GM12878 (cell line): Measurements from ENCODE around the gene SECISBP2. TPM values are rescaled to one million over a fixed set of nuclear protein-coding genes. Genes with fewer than 3 reads are reported as not detected.

Source experiments
- ATAC-seq: fragments of 200-7000 bp; cut with Tn5 transposase; 3 replicates; pipeline ENCODE4 v1.9.1; 2020; ENCODE audit warnings: mild to moderate bottlenecking, moderate library complexity
- BruUV-seq: library from RNA; stranded (reverse); fragments of 400-500 nt; replicated peaks from 2 replicates; lab custom pipeline; 2021; lab: Mats Ljungman, UMichigan
- CTCF ChIA-PET: fragments of 300-600 bp; sonication (Branson Sonifier 250); formaldehyde crosslinking; extraction: SDS; loops from one replicate; lab custom pipeline; 2021; ENCODE audit warnings: inconsistent platforms; lab: Yijun Ruan, JAX
- POLR2A ChIA-PET: fragments of 350-600 bp; formaldehyde crosslinking; extraction: SDS; loops from one replicate; lab custom pipeline; 2021; ENCODE audit warnings: inconsistent platforms; lab: Charles Lee
- RAD21 ChIA-PET: fragments of 300-600 bp; sonication (Branson Sonifier 250); formaldehyde crosslinking; loops from one replicate; lab custom pipeline; 2023; ENCODE audit warnings: antibody characterized with exemption; ENCODE audit not compliant: unreplicated experiment; lab: Charles Lee
- SMC1A ChIA-PET: fragments of 300-600 bp; sonication (Branson Sonifier 250); formaldehyde crosslinking; loops from one replicate; lab custom pipeline; 2023; ENCODE audit not compliant: unreplicated experiment, uncharacterized antibody; lab: Charles Lee
- DNase-seq: peaks from one replicate; pipeline ENCODE4 v3.0.0-alpha.2; 2011; ENCODE audit warnings: low read depth, low spot score
- FAIRE-seq: peaks from 3 replicates; lab custom pipeline; 2011; peaks lifted over from hg19 to GRCh38; lab: Jason Lieb, UNC
- H2AFZ ChIP-seq: 2 replicates; pipeline ENCODE4 v1.6.0; 2011; ENCODE audit warnings: low read depth, low read length, control low read depth; ENCODE audit not compliant: control insufficient read depth
- H3K27ac ChIP-seq: 2 replicates; pipeline ENCODE4 v1.5.1; 2011; ENCODE audit warnings: control low read depth; ENCODE audit not compliant: control insufficient read depth, insufficient read depth
- H3K27me3 ChIP-seq, 2 experiments: replicated peaks in 1 of 2; 2 replicates each; pipeline versions ENCODE4 v1.6.0 to v1.6.1; 2011; ENCODE audit warnings: low read length in 1 of 2; ENCODE audit not compliant: control insufficient read depth in 2 of 2, insufficient read depth in 2 of 2
- H3K36me3 ChIP-seq, 2 experiments: 2 replicates each; pipeline ENCODE4 v1.5.1; 2011; ENCODE audit warnings: low read length in 1 of 2; ENCODE audit not compliant: control insufficient read depth in 2 of 2, insufficient read depth in 2 of 2
- H3K4me1 ChIP-seq: 2 replicates; pipeline ENCODE4 v1.6.1; 2011; ENCODE audit warnings: mild to moderate bottlenecking, low read length, moderate library complexity, mixed read lengths; ENCODE audit not compliant: control insufficient read depth, insufficient read depth
- H3K4me2 ChIP-seq: 2 replicates; pipeline ENCODE4 v1.6.0; 2011; ENCODE audit warnings: control low read depth; ENCODE audit not compliant: control insufficient read depth, insufficient read depth
- H3K4me3 ChIP-seq: fragments of 200-600 bp; sonication (generic); 2 replicates; pipeline ENCODE4 v1.5.1; 2016
- H3K79me2 ChIP-seq: 2 replicates; pipeline ENCODE4 v1.6.0; 2011; ENCODE audit warnings: low read length; ENCODE audit not compliant: control insufficient read depth, insufficient read depth
- H3K9ac ChIP-seq: 2 replicates; pipeline ENCODE4 v1.8.0; 2011; ENCODE audit warnings: low read length, control low read depth, mixed read lengths; ENCODE audit not compliant: control insufficient read depth, insufficient read depth
- H3K9me3 ChIP-seq: replicated peaks from 3 replicates; pipeline ENCODE4 v1.5.1; 2011; ENCODE audit warnings: mild to moderate bottlenecking, low read length; ENCODE audit not compliant: control insufficient read depth, insufficient read depth
- H4K20me1 ChIP-seq: 2 replicates; pipeline ENCODE4 v1.6.0; 2011; ENCODE audit not compliant: control insufficient read depth, insufficient read depth
- CBX3 ChIP-seq: fragments of 200-600 bp; sonication (generic); IDR thresholded peaks from 2 replicates; pipeline ENCODE4 v1.6.1; 2016; ENCODE audit warnings: low read depth, borderline replicate concordance
- RAD21 ChIP-seq: IDR thresholded peaks from 2 replicates; pipeline ENCODE4 v1.6.1; 2011; ENCODE audit warnings: mild to moderate bottlenecking, low read depth, low read length, moderate library complexity; ENCODE audit not compliant: insufficient read depth
- SMC3 ChIP-seq: IDR thresholded peaks from 2 replicates; pipeline ENCODE4 v1.6.1; 2011; ENCODE audit warnings: low read length, improper control_type of control experiment, borderline replicate concordance
- WGBS: methylation state at CpG from one replicate; pipeline ENCODE4 v1.1.6; 2016; ENCODE audit warnings: low lambda C conversion rate; ENCODE audit not compliant: insufficient replicate concordance, insufficient coverage; ENCODE audit errors: missing lambda C conversion rate; 5-methylcytosine and 5-hydroxymethylcytosine counted together
- in situ Hi-C: fragments of 300-500 bp; cut with MboI; formaldehyde crosslinking; loops from 9 replicates; pipeline ENCODE4 v1.14.3; 2018; ENCODE audit warnings: mixed read lengths
- intact Hi-C: fragments of 100-400 bp; cut with micrococcal nuclease; formaldehyde crosslinking; loops from one replicate; pipeline ENCODE4 v1.14.2; 2022; ENCODE audit not compliant: unreplicated experiment
- polyA plus RNA-seq, 11 experiments: library from polyadenylated mRNA; depleted of rRNA in 4 of 11; unstranded in 6 of 11; stranded (reverse) in 5 of 11; fragments of >200 nt; fragmentation: Nextera tagmentation in 4 of 11; fragmentation: Illumina TruSeq in 1 of 11; extraction: Ambion mirVana in 4 of 11; extraction: Trizol in 1 of 11; gene quantifications; 1 replicate in 1 of 11; 2 replicates in 10 of 11; pipeline versions ENCODE4 v1.2.1 to v1.2.3, GENCODE V29; 2011 to 2016; ENCODE audit warnings: inconsistent platforms in 2 of 11, missing spikeins in 2 of 11, low read depth in 1 of 11
- total RNA-seq, 4 experiments: library from RNA; depleted of rRNA in 3 of 4; stranded (reverse); fragments of >200 nt in 3 of 4; fragmentation: Illumina TruSeq in 1 of 4; extraction: Trizol in 1 of 4; gene quantifications; 2 replicates each; pipeline versions ENCODE4 v1.2.1 to v1.2.3, GENCODE V29; 2013 to 2021
- TF ChIP-seq, protein P1 (sequence below), 3 experiments: IDR thresholded peaks in 2 of 3; conservative IDR thresholded peaks in 1 of 3; 2 replicates each; pipeline ENCODE4 v1.5.1; 2011; ENCODE audit warnings: low read depth in 3 of 3, low read length in 3 of 3, mild to moderate bottlenecking in 3 of 3, control low read depth in 2 of 3, moderate library complexity in 2 of 3, inconsistent platforms in 1 of 3, mixed read lengths in 1 of 3; ENCODE audit not compliant: control insufficient read depth in 2 of 3, insufficient read depth in 1 of 3; ENCODE audit errors: extremely low read depth in 1 of 3

The SECISBP2 gene
- total and polyA plus RNA-seq, 10 of the 15 experiments (the other 5 are each of a cell fraction or from before 2014, with no cell fraction given), result 4.6 to 50.5 (median 31.9) TPM

- CTCF ChIA-PET, result interaction anchor here (0.6 to 1.7 kb wide), 17 partner anchors 9 to 1595 kb away, joined by 3 to 9 read pairs (median 3); no protein-coding TSS in a partner anchor
- SMC1A ChIA-PET, result interaction anchor here (1.4 kb wide), 2 partner anchors 270 to 679 kb away, joined by 3 to 4 read pairs; no protein-coding TSS in a partner anchor
- Histone ChIP-seq H3K36me3 (no peaks in the 10 kb centered on the region), H3K27me3 (no peaks in the 10 kb centered on the region), H3K79me2 (no peaks in the 10 kb centered on the region), H3K4me2 (no peak overlapping the region), H3K27ac (no peak overlapping the region), H2AFZ (no peak overlapping the region), H3K4me1 (peaks cover 3% of the 10 kb centered on the region; the same call in 1 of the 2 replicates), H4K20me1 (no peaks in the 10 kb centered on the region), H3K9ac (no peak overlapping the region), H3K4me3 (no peak overlapping the region), H3K9me3 (peaks cover 1% of the 10 kb centered on the region; the same call in 1 of the 3 replicates)
- TF ChIP-seq, protein P1, sequence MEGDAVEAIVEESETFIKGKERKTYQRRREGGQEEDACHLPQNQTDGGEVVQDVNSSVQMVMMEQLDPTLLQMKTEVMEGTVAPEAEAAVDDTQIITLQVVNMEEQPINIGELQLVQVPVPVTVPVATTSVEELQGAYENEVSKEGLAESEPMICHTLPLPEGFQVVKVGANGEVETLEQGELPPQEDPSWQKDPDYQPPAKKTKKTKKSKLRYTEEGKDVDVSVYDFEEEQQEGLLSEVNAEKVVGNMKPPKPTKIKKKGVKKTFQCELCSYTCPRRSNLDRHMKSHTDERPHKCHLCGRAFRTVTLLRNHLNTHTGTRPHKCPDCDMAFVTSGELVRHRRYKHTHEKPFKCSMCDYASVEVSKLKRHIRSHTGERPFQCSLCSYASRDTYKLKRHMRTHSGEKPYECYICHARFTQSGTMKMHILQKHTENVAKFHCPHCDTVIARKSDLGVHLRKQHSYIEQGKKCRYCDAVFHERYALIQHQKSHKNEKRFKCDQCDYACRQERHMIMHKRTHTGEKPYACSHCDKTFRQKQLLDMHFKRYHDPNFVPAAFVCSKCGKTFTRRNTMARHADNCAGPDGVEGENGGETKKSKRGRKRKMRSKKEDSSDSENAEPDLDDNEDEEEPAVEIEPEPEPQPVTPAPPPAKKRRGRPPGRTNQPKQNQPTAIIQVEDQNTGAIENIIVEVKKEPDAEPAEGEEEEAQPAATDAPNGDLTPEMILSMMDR (IDR thresholded peaks at IDR 0.05 in 2 of 3, conservative IDR thresholded peaks at IDR 0.05 in 1 of 3; ENCODE audit: control insufficient read depth in 2 of 3, extremely low read depth in 1 of 3, insufficient read depth in 1 of 3, low read depth in 3 of 3, low read length in 3 of 3), result peak; percentile 62 to 72 (median 67)
- peak; percentile 49; the same call in 1 of the 2 replicates for TF ChIP-seq SMC3
- TF ChIP-seq CBX3, result no peak
- peak; percentile 81 for TF ChIP-seq RAD21
- FAIRE-seq, result peak; percentile 90
- peak; percentile 74 for ATAC-seq
- no TSS peak for BruUV-seq
- RAD21 ChIA-PET, result interaction anchor here (0.6 to 1.2 kb wide), 3 partner anchors 22 to 318 kb away, joined by 3 to 5 read pairs (median 3); no protein-coding TSS in a partner anchor
- no peak for DNase-seq
- POLR2A ChIA-PET, result interaction anchor here (0.5 to 0.6 kb wide), 2 partner anchors 32 to 326 kb away, joined by 3 to 5 read pairs; partner anchors contain the start of gene GADD45G
- in situ Hi-C loops, result loop anchor here (5.0 kb wide), 1 partner anchor 687 kb away; no protein-coding TSS in a partner anchor
- intact Hi-C loops, result loop anchor here (1.0 to 5.0 kb wide), 2 partner anchors 97 to 685 kb away; no protein-coding TSS in a partner anchor
- WGBS, result 40% methylated on average over 5 of the region's 5 CpGs
These were observed 39.1 kb upstream of the SECISBP2 start for GRCh38 chr9:89278997-89279739.
